Endothelial cell of umbilical vein (primary cell): ENCODE measurements around the gene ARHGAP18.

ENCODE experiments used
- CTCF ChIP-seq, 2 donors: IDR thresholded peaks; 1 replicate in 1 of 2; 2 replicates in 1 of 2; pipeline ENCODE4 v1.5.1; 2011; ENCODE audit warnings: low read length in 2 of 2, mild to moderate bottlenecking in 2 of 2, moderate library complexity in 2 of 2, control low read depth in 1 of 2, inconsistent platforms in 1 of 2, low read depth in 1 of 2; ENCODE audit not compliant: insufficient read depth in 1 of 2; ENCODE audit errors: extremely low read depth in 1 of 2
- EZH2 ChIP-seq: IDR thresholded peaks from 2 replicates; pipeline ENCODE4 v1.6.1; 2012; ENCODE audit warnings: borderline replicate concordance, low read depth, mild to moderate bottlenecking, moderate library complexity, low read length, inconsistent platforms; ENCODE audit not compliant: severe bottlenecking
- FOS ChIP-seq: IDR thresholded peaks from 2 replicates; pipeline ENCODE4 v1.6.1; 2011; ENCODE audit warnings: mild to moderate bottlenecking, low read length, moderate library complexity, borderline replicate concordance; ENCODE audit not compliant: insufficient read depth
- JUN ChIP-seq: IDR thresholded peaks from 2 replicates; pipeline ENCODE4 v1.6.1; 2011; ENCODE audit warnings: borderline replicate concordance, low read depth; ENCODE audit not compliant: insufficient read length, insufficient read depth
- MAX ChIP-seq: IDR thresholded peaks from 2 replicates; pipeline ENCODE4 v1.6.1; 2011; ENCODE audit not compliant: insufficient read depth, insufficient read length
- MYC ChIP-seq: IDR thresholded peaks from one replicate; pipeline ENCODE4 v1.6.1; 2011; ENCODE audit warnings: mild to moderate bottlenecking, low read depth, low read length
- POLR2A ChIP-seq: IDR thresholded peaks from 2 replicates; pipeline ENCODE4 v1.6.1; 2012; ENCODE audit warnings: low read depth, mild to moderate bottlenecking, control low read depth, low read length

- TF ChIP-seq POLR2A (no peak), CTCF (IDR thresholded peaks at IDR 0.05; ENCODE audit: extremely low read depth in 1 of 2, insufficient read depth in 1 of 2, low read depth in 1 of 2, low read length in 2 of 2) (no peak), MAX (no peak), EZH2 (no peak), JUN (no peak), MYC (no peak), FOS (no peak)
Measured at GRCh38 chr6:129659590-129660345, 50.2 kb downstream of the ARHGAP18 start.
